SIG-M5 treated with dmso at 0.1 percent for 504 hours (cell line): Measurements from ENCODE around the gene AGPAT4.
"Not testable (repeated sequence)": the region's sequence is repeated elsewhere in the genome, so short reads cannot be mapped to it uniquely, and the experiment has no call there.

Experiments used
- DNase-seq: peaks from one replicate; lab custom pipeline; 2025; ENCODE audit not compliant: unreplicated experiment; lab: John Stamatoyannopoulos, UW

AGPAT4 gene

GRCh38 chr6:161123319-161123718, 150.5 kb downstream of the AGPAT4 start:
- not testable (repeated sequence) for DNase-seq

DNA sequence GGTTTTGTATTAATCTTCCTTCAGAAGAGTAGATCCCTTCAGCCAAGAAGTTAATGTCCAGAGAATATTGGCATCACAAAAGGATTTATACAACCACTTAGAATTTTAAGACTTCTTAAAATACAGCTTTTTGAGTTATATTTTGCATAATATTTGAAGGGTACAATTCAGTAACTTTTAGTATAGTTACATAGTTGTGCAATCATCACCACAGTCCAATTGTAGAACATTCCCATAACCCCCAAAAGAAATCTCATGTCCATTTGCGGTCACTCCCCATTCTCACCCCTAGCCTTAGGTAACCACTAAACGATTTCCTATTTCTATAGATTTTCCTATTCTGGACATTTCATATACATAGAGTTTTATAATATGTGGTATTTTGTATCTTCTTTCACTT, 155.9 kb downstream of the AGPAT4 start:
- no peak for DNase-seq

DNA sequence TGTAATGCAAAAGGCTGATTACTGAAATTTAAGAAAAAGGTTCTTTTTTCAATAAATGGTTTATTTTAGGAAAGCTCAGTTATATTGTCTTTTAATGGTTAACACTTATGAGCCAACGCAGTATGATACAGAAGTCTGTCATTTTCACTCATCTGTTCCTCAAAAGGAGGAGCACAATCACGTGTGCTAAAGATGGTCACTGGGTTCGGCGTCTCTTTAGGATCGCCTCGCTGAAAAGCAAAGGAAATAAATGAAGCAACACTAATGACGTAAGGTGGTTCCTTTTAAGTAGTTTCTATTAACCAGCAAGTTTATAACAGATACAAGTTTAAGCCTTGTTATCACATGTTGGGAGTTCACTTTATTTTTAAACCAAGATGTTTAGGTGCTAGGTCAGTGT, 156.6 kb downstream of the AGPAT4 start:
- peak; percentile 74 for DNase-seq

DNA sequence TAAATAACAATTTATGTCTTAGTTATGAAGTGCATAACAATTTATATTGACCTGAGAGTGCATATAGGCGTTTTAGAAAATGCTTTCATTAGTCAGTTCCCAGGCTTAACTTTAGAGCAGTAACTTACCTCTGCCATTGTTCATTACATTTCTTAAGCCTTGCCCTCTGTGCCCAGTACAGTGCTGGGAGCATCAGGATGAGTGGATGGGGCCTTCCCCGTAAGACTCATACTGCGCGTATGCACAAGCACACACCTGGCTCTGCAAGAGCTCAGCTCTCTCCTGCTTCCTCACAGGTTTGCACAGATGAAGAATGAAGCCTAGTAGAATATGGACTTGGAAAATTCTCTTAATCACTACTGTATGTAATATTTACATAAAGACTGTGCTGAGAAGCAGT, 157.3 kb downstream of the AGPAT4 start:
- DNase-seq: no peak

DNA sequence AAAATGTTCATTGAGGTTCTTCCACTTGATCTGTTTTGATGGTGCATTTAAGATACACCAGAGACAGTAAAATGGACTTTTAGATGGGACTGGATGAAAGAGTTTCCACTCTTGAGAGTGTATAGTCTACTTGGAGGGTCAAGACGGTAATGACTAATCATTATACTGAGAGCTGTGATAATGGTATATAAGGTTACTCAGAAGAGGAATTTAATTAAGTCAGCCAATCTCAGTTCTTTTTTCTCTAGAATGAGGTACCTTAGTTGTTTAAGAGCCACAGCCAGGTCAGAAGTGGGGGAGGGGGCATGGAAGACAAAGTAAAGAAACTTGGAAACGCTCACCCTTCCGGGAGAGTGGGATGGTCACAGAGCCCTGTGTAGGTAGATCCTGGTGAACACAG, 158.4 kb downstream of the AGPAT4 start:
- DNase-seq: no peak

DNA sequence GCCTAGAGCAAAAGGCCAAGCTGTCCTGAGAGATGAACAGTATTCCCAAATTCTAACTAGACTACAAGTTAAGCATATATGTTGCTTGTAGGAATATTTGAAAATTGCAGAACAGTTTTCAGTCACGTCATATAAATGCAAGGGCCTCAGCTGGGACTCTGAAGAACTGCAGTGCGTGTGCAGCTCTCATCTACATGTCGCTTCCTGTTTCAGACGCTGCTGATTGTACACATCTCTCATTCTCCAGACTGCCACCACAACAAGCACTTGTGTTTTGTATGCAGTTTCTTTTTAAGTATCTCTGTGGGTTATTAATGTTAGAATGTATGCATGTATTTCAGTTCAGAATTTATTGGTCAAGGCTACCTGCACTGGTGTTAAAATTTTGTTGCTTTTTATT, 162.6 kb downstream of the AGPAT4 start:
- peak; percentile 4 for DNase-seq

DNA sequence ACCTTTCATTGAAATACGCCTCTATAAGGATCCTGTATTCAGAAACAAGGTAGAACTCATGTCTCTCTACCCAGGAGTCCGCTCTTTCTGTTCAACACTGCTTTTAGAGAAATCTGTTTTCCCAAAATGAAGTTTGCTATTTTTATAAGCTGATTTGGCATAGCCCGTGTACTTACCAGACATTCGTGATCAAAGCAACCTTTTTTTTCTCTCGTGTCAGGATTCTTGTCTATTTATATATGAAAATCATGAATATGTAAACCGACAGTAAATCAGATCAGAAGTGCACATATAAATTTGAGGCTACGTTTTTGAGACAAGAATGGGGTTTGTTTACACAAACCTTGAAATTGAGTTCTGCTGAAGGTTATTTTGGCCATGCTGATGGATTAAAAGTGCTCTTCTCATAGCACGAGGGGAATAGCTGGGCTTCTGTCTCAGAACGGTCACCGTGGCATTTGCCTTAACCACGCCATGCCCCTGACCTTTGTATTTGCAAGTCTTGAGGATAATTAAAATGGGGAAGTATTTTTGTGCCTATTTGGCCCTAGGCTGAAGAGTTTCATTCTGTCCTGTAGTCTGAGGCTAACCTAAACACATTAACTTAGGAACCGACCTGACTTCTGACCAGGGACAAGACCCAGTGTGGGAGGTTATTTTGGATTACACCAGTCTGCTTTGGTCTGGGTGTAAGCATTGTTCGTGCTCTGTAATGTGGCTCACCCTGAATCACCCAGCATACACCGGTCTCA, 163.7 kb downstream of the AGPAT4 start:
- no peak for DNase-seq

GRCh38 chr6:161109366-161109765, 164.5 kb downstream of the AGPAT4 start:
- DNase-seq: no peak

DNA sequence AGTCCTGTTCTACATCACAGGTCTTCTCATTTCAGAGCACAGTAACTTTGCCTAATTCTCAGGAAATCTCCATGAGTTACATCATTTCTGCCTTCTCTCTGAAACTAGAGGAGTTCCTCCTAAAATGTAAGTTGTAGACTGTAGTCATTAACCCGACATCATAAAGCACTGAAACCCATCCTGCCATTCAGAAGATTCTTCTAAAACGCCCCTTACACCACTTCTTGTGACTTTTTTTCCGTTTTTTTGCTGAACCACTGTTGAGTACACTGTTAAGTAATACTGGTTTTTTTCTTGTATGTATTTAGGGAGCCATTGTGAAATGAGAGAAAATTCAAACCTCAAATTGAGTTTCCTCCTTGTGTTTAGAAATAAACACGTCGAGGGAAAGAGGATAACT, 164.9 kb downstream of the AGPAT4 start:
- DNase-seq: peak; percentile 89

- peak; percentile 11 for DNase-seq
These were observed 165.8 kb downstream of the AGPAT4 start for GRCh38 chr6:161107779-161108730.

GRCh38 chr6:161105408-161105807, 168.5 kb downstream of the AGPAT4 start:
- DNase-seq: no peak

- DNase-seq: no peak
These were observed 168.9 kb downstream of the AGPAT4 start for GRCh38 chr6:161104966-161105365.

DNA sequence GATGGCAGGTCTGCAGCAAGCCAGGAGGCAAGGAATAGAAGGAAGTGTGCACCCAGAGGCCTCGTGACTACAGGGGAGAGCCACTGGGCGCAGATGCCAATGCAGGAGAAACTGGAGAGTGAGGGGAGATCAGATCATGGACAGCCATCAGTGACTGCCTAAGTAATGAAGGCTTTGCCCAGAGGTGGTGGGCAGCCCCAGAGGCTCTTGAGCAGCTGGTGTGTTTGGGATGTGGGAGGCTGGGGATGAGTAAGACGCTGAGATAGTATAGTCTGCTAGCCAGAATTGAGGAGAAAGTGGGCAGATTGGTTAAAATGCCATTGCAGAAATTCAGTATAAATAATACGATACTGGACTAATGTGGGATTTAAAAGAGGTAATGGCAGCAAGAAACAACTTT, 170.4 kb downstream of the AGPAT4 start:
- DNase-seq: no peak

DNA sequence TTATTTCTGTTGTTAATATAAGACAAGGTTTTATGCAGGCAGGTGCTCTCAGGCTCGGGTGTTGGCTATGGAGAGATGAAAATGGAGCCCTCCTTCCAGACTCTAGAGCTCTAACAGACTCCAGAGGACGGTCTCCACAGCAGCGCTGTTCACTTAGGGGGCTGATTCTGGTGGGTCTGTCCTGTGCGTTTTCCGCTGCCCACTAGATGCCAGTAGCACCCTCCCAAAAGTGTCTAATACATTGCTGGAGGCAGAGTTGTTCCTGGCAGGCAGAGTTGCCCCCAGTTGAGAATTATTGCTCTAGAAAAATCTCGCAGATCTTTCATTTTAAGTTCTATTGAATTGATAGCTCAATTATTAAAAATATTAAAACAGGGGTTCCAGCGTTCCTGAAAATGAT, 172.3 kb downstream of the AGPAT4 start:
- no peak for DNase-seq

DNA sequence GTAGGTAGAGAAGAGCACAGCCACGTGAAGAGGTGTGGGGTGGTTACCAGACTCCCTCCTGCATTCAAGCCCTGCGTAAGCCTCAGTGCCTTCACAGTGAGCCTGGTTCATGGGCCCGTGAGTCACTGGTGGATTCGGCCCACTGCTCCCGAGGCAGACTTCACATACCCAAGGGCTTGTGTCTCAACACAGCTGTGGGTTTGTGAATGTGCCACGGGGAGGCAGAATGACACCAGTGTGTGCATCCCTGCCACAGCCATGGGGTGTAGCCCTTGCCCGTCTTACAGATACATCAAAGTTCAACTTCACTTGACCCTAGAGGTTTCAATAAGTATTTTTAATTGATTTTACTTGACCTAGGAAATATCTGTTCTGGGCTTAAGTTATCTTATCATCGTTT, 173.8 kb downstream of the AGPAT4 start:
- DNase-seq: no peak

GRCh38 chr6:161095916-161096315, 177.9 kb downstream of the AGPAT4 start:
- DNase-seq: no peak

DNA sequence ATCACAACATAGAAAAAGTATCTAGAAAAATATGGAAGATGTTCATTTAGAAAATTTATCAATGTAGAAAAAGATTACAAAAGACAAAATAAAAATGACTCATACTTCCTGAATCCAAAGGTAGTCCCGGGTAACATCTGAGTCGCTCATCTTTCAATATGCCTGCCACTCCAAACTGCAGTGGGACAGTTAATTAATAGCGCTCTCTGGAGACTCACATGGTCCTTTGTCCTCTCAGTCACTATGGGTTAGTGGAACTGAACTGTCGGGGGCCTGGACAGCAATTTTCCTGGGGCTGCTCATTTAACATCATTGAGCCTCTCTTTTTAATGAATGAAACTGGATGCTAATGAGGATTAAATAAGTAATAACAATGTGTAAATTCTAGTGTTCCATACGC, 178.9 kb downstream of the AGPAT4 start:
- DNase-seq: no peak

DNA sequence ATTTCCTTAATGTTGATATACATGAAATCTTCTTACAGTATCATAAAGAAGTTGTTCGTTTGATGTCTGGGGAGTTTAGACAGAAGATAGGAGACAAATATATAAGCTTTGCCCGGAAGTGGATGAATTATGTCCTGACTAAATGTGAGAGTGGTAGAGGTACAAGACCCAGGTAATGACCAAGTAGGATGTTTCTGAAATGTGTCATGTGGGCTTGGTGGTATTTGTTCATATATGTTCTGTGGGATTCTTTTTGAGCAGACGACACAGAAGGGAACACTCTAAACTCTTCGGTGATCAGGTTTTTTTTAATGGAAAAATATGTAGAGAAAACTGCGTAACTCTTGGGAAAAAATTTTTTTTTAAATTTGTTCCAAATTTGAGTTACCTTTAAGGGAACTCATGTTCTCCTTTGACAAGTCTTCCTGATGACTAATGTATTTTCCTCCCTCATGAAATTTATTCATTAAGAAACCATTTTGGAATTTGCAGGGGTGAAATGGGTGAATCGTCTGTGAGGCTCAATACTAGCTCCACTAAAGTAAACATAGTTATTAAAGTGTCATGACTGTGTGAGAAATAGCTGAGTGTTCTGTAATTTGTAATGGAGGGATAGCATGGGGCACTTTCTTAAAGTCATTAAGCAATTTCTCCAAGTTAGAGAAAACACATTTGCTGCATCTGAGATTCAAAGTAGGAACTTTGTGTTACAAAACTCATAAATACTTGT, 181.7 kb downstream of the AGPAT4 start:
- no peak for DNase-seq

- DNase-seq: no peak
These were observed 182.7 kb downstream of the AGPAT4 start for GRCh38 chr6:161091151-161091550.

GRCh38 chr6:161088676-161089328, 185.1 kb downstream of the AGPAT4 start:
- DNase-seq: no peak

GRCh38 chr6:161085246-161085645, 188.6 kb downstream of the AGPAT4 start:
- no peak for DNase-seq
